GM18526 (cell line): Measurements from ENCODE around the gene NACC2.

Experiments used
- POLR2A ChIP-seq: IDR thresholded peaks from 3 replicates; pipeline ENCODE4 v1.6.1; 2011; ENCODE audit not compliant: insufficient read length; ENCODE audit errors: extremely low read depth

The NACC2 gene

DNA sequence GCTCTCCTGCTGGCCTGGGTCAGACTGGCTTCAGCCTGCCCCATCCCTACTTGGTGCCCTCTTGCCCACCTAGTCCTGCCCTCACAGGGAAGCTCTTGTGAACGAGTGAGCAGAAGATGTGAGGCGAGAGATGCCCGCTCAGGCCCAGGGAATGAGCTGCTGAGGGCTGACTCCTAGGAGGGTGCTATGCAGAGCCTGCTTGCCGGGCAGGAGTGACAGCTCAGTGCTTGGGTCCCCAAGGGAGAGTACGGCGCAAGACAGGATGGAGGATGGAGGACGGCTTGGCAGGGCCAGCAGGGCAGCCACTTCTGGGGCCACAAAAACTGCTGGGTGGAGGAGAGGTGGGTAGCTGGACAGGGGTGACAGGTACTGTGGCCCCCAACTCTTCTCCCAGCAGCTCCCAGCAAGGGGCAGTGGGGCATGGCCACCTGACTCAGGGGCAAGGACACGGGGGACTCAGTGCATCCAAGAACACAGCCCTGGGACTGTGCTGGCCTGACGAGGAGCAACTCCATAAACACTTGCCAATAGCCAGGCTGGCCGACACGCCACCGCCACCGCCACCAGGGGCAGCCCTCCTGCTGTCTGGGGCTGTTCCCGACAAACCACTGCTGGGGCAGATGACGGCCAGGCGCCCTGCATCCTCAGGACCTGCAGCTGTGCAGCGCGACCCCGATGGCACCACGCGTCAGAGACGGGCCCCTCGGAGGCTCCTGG is 78.4 kb downstream of the NACC2 start:
- TF ChIP-seq POLR2A: no peak

DNA sequence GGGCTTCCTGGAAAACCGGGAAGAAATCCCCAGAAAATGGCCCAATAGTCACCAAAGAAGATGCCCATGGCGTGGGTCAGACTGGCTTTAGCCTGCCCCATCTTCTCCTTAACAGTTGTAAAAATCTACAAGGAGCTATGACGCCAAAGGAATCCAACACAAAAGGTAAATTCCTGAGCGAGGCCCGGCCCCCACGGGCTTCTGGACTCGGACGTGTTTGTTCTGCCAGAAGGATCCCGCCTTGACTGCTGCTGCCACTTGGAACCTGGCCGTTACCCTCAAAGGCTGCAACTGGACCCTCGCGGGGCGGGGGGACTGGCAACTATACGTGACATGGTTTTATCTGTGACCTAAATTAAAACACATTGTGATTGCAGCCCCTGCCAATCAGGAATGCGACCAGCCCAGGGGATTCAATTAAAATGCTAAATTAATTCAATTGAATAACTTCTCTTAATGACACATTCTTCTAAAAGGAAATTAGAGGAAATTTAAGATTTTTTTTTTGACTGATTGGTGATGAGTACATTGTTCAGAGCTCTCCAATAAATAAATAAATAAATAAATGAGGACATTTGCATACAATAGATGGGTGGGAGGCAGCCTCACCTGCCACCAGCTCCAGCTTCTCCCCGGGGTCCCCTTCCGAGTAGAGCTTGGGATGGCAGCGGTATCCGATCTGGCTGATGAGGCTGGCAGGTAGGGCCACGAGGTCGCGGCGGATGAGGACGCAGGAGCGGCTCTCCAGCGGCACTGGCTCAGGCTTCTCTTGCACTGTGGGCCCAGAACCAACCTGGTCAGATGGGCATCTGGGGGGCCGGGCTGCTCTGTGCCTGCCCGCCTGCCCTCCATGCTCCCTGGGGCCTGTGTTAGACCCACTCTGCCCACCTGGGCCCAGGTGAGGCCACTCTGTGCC is 79.2 kb downstream of the NACC2 start:
- TF ChIP-seq POLR2A: no peak

DNA sequence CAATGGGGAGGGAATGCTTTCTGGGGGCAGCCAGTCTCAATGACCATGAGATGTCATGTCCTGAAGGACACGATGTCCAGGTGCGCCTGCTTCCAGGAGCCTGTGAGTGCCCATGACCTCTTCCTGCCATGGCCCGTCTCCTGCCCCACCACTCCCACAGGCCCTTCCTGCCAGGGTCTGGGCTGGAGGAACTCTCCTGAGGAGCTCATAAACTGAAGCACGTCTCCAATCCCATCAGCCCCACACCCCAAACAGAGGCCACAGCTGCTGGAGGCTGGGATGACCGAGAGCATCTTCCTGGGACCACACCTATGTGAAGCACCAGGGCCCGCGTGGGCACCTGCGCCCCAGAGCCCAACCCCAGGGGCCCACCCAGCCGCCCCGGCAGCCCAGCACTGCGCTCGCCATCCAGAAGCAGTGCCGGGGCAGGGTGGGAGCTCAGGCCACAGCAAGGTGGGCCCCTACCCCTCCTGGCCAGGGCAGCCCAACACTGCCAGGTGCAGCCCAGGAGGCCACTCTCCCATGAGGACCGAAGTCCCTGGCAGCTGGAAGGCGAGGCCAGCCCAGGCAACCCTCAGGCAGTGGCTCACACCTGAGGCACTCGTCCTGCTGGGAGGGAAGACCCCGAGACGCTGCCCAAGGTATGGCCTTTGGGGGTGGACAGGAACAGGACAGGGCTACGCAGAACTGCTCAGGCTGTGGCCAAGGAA is 80.0 kb downstream of the NACC2 start:
- no peak for TF ChIP-seq POLR2A

DNA sequence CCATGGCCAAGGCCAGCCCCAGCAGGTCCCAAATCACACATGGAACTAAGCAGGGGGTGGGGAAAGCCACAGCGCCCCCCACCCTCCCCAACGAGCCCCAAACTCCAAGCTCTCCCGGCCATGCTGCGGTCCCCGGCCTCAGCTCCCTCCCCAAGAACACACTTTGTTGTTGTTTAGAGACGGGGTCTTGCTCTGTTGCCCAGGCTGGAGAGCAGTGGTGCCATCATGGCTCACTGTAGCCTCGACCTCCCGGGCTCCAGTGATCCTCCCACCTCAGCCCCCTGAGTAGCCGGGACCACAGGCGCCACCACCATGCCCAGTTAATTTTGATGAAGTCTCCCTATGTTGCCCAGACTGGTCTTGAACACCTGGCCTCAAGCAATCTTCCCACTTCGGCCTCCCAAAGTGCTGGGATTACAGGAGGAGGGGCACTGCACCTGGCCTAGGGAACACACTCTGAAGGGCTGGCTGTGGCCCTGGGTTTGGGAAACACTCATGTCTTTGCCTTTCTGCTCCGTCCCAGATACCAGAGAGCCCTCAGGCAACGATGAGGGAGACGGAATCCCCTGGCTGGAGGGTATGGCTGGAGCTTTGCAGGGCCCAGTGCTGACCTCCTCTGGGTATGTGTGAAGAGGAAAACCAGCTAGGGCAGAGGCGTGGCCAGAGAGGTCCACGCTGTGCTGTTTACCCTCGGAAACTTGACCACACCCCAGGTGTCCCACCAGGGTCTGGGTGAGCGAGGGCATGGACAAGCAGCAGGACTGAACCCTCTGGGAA is 80.8 kb downstream of the NACC2 start:
- no peak for TF ChIP-seq POLR2A

DNA sequence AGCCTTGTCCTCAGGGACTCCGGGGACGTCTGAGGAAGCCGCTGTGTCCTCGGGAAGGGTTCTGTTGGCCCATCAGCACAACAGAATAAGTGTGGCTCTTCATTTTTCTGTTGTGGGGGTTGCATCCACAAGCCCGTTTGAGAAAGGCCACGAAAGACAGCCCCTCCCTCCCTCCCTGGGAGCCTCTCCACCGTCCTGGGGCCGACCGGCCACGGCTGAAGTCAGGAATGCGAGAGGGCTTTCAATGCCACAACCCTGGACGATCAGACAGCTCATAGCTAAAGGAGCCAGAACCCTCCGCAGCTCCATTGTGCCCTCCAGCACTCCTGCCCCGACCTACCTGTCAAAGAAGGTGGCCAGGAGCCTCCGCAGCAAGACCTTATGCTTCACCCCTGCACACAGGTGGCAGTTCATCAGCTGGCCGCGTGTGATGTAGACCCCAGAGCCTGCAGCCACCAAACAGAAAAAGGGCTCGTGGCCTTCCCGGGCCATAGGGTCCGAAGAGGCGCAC is 81.5 kb downstream of the NACC2 start:
- no peak for TF ChIP-seq POLR2A

DNA sequence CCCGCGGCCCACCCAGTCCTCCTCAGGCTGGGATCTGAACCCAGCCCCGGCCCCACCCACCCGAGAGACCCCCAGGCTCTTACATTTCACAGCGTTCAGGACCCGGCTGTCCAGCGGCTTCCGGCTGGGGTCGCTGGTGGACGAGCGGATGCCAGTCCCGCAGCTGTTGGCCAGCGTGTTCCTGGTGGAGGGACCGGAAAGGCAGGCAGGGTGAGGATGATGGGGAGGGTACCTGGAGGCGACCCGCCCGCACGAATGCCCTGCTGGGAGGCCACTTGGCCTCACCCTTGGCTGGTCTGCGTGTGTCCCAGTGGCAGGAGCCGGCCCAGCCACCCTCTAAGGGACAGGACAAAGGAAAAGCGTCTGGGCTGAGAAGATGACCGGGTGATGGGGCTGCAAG is 82.0 kb downstream of the NACC2 start:
- TF ChIP-seq POLR2A: no peak

DNA sequence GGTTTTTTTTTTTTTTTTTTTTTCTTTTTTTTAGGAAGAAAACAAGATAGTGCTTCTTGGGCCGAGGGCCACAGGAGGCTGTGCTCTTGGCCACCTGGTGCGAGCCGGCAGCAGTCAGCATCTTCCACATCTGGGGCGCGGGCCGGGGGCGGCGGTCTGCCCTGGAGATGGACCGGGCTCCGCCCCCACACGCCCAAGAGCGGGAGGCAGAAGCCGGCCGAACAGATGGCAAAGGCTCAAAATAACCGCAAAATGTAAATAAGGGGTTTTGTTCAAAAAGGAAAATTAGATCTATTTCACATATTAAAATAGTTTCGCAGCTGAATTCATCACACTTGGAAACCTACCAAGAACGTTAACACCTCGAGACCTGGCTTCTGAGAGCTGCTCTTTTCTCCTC is 82.4 kb downstream of the NACC2 start:
- no peak for TF ChIP-seq POLR2A

DNA sequence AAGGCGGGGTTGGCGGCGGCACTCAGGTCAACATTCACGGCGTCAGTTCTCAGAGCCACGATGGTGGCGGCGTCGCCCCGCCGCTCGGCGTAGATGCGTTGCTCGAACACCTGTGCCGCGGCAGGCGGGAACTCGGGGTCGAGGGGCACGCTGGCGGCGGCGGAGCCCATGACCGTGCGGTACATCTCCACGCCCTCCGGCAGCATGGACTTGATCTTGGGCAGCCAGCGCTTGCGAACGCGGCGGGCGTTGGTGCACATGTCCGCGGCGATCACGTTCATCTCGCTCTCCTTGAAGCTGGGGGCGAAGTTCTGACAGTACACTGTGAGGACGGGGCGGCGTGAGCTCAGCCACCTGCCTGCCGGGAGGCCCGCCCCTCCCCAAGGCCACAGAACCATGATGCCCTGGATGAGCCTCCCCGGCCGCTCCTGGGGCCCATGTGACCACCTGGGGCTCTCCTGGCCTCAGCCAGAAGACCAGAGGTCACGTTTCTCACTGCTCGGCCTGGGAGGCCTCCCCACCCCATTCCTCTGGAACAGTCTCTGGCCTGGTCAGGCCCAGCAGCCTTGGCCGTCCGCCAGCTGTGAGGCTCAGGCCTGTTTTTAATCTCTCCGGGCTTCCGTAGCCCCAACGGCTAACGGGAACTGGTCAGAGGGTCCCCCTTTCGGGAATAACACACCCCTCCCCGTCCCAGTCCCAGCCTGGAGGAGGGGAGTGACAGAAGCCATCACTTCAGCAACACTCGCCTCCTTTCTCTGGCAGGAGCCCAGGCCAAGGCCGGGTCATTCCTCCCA is 83.2 kb downstream of the NACC2 start:
- TF ChIP-seq POLR2A: no peak

DNA sequence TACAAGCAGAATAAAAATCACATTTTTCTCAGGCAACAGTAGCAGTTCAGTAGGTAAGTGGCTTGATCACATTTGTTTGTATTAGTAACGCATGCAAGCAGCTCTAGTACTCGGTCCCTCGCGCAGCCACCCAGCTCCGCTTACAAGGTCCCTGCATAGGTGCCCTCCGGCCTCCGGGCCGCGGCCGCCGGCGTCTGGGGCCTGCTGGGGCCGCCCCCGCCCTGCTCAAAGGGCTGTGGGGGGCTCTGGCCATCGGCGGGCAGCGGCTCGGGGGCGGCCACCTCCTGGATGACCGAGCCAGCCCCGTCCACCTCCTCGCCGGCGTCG is 83.8 kb downstream of the NACC2 start:
- TF ChIP-seq POLR2A: no peak

DNA sequence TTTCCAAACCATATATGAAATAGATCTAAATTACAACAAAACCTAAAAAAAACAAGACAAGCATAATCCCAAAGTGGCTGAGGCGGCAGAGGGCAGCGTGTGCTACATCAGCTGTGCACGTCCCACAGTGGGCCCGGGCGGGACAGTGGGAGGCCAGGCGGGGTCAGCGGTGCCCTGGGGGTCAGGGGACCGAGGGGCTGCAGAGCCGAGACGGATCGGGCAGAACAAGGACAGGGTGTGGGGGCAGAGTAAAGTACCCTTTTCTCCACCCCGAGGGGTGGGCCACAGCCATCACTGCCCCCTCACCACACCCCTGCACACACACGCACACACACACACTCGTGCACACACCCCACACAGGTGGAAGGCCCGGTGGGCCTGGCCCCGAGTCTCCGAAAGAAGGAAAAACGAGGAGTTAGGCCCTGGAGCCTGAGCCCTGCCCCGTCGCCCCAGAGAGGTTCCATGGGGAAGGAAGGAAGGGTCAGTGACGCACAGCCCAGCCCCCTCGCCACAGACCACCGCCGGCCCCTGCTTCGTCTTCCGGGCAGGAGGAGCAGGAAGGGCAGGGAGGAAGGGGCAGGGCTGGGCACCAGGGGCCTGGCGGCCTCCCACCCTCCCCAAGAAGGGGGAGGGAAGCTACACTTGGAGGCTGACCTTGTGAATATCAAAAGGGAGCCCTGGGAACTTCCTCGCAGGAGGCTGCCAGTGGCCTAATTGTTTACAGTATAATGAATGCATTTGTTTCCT is 84.3 kb downstream of the NACC2 start:
- TF ChIP-seq POLR2A: no peak

DNA sequence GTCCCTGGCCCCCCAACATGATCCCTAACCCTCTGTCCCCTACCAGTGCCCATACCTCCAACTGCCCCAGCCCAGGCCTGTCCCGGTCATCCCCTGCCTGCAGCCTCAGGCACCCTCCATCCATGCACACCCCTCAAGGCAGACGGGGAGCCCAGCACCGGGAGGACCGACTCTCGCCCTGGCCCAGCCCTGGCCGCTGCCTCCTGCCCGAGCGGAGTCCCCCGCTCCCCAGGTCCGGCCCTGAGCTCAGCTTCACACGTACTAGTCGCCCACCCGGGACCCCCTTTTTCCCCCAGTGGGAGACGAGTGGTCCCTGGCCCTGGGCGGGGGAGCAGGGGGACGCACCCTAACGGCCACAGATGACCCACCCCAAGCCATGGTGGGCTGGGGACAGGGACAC is 84.9 kb downstream of the NACC2 start:
- TF ChIP-seq POLR2A: no peak

DNA sequence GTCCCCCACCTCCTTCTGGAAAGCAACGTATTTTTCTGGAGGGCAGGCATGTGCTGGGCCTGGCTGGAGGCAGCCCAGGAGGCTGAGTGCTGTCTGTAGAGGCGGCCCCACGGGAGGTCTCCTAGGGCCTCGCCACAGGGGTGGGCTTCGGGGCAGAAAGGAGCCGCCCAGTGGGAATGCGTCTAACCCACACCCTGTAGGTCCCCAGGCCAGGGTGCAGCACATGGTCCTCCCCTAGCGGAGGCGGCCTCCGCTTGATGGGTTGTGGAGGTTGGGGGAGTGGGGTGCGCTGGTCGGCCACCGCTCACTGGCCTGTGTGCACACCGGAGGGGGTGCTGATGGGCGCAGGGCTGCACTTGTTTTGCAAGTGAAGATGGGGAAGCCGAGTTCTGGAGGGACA is 85.6 kb downstream of the NACC2 start:
- TF ChIP-seq POLR2A: no peak

DNA sequence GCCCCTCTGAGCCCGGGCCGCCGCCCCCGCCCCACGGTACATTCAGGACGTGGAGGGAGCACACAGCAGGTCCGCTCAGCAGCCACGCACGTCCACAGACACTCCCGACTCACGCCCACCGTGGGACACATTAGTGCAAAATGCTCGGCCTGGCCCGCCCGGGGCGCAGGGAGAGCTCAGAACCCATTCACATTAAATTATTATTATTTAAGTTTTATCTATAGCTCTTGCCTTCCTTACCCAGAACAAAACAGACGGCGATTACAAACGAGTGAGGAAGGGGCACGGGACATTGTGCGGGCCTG is 86.4 kb downstream of the NACC2 start:
- no peak for TF ChIP-seq POLR2A
